Bone marrow (tissue), 2 donors: ENCODE measurements around the gene MTA2.
"Not testable (repeated sequence)": the region's sequence is repeated elsewhere in the genome, so short reads cannot be mapped to it uniquely, and the experiment has no call there.

Experiments
- DNase-seq, 2 donors: peaks; one replicate each; lab custom pipeline; 2025; lab: John Stamatoyannopoulos, UW

Gene MTA2

GRCh38 chr11:62592146-62592815, 9.4 kb downstream of the MTA2 start:
- DNase-seq, result no peak

GRCh38 chr11:62591448-62592145, 10.1 kb downstream of the MTA2 start, which contains the start of gene TUT1:
TSS of gene TUT1 (minus strand) at chr11:62591523. CDS start at chr11:62591485, 38 bp downstream.
- peak; percentile 80 to 100 for DNase-seq

GRCh38 chr11:62588966-62589637, 12.6 kb downstream of the MTA2 start:
- peak in 1 of 2 donors; percentile 38 for DNase-seq

- not testable (repeated sequence) for DNase-seq
Observed at GRCh38 chr11:62585356-62585755, 16.3 kb downstream of the MTA2 start.

GRCh38 chr11:62581735-62582134, 19.9 kb downstream of the MTA2 start:
- DNase-seq, result not testable (repeated sequence)

GRCh38 chr11:62580959-62581715, 20.5 kb downstream of the MTA2 start:
- DNase-seq, result no peak

GRCh38 chr11:62579252-62579651, 22.4 kb downstream of the MTA2 start:
- no peak for DNase-seq

GRCh38 chr11:62578541-62578940, 23.1 kb downstream of the MTA2 start:
- DNase-seq, result no peak

GRCh38 chr11:62577046-62577714, 24.5 kb downstream of the MTA2 start:
- DNase-seq, result no peak

GRCh38 chr11:62575837-62576236, 25.8 kb downstream of the MTA2 start:
- DNase-seq, result no peak

- no peak for DNase-seq
Observed at GRCh38 chr11:62575156-62575555, 26.5 kb downstream of the MTA2 start.

- DNase-seq, result no peak
Observed at GRCh38 chr11:62574363-62575071, 27.1 kb downstream of the MTA2 start.

GRCh38 chr11:62573592-62574362, 27.9 kb downstream of the MTA2 start, which contains the start of gene EEF1G:
TSS of gene EEF1G (minus strand) at chr11:62573891. CDS start at chr11:62573842, 49 bp downstream.
- DNase-seq, result peak; percentile 84 to 100

GRCh38 chr11:62573006-62573591, 28.6 kb downstream of the MTA2 start:
- no peak for DNase-seq

GRCh38 chr11:62572431-62572830, 29.2 kb downstream of the MTA2 start:
- no peak for DNase-seq

GRCh38 chr11:62571493-62571892, 30.2 kb downstream of the MTA2 start:
- DNase-seq, result not testable (repeated sequence)

- not testable (repeated sequence) for DNase-seq
Observed at GRCh38 chr11:62570903-62571302, 30.8 kb downstream of the MTA2 start.

GRCh38 chr11:62569611-62570010, 32.1 kb downstream of the MTA2 start:
- DNase-seq, result no peak

GRCh38 chr11:62567018-62567633, 34.5 kb downstream of the MTA2 start:
- DNase-seq, result no peak
